ENCODE results near the gene SPON1. TPM values are rescaled to one million over a fixed set of nuclear protein-coding genes. Genes with fewer than 3 reads are reported as not detected.

Gene SPON1
- polyA plus RNA-seq, 2 of the 4 experiments (the other 2 are of a cell fraction), result not detected

DNA sequence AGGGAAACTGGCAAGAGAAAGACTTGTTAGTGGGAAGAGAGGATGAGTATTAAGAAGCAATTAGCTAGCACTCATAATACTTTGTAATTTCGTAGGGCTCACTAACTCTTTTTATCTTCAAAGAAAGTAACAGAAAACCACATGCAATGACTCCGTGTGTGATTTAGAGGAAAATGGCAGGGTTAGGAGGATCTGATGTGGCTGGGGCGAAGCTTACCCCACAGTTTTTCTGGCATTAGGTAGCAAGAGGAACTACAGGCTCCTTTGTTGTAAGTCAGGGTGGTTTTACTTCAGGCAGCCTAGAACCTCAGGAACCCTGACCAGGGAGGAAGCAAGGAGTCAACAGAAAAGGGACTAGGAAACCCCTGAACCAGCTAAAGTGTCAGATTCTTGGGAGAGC lies 89.7 kb downstream of the SPON1 start:
- TF ChIP-seq POLR2AphosphoS2 (conservative IDR thresholded peaks at IDR 0.05; ENCODE audit: low read length) (no peak), FOSB (CRISPR knock-in tag; IDR thresholded peaks at IDR 0.05) (no peak), NPAS2 (CRISPR knock-in tag; IDR thresholded peaks at IDR 0.05; ENCODE audit: borderline replicate concordance) (no peak), MYC (IDR thresholded peaks at IDR 0.05; ENCODE audit: borderline replicate concordance, low read length) (no peak)
- CTCF ChIA-PET, result no interaction called here
- POLR2A ChIA-PET, result no interaction called here
- Histone ChIP-seq H3K9me3 (no peaks in the 10 kb centered on the region), H3K4me3 (no peak overlapping the region), H3K27ac (no peak overlapping the region), H3K4me1 (no peaks in the 10 kb centered on the region), H3K4me2 (no peak overlapping the region)
- no peak for DNase-seq (ENCODE audit: low read depth in 1 of 2, low spot score in 1 of 2)
- 13% methylated on average over 3 of the region's 3 CpGs for WGBS (ENCODE audit: missing lambda C conversion rate)
- ATAC-seq, result no peak
- FAIRE-seq, result no peak

- POLR2A ChIA-PET, result no interaction called here
- 49% methylated on average over 12 of the region's 12 CpGs for WGBS (ENCODE audit: missing lambda C conversion rate)
- ATAC-seq (no peak), DNase-seq (ENCODE audit: low read depth in 1 of 2, low spot score in 1 of 2) (no peak), FAIRE-seq (no peak)
- H3K9me3 ChIP-seq, result no peaks in the 10 kb centered on the region
- no peak for TF ChIP-seq ZNF302 (CRISPR knock-in tag; IDR thresholded peaks at IDR 0.05)
- H3K4me2 ChIP-seq, result no peak overlapping the region
- CTCF ChIA-PET, result interaction anchor here (0.7 kb wide), 1 partner anchor 690 kb away, joined by 3 read pairs; no protein-coding TSS in a partner anchor
- H3K27ac ChIP-seq, result no peak overlapping the region
- no peaks in the 10 kb centered on the region for H3K4me1 ChIP-seq
- H3K4me3 ChIP-seq, result no peak overlapping the region
Observed at GRCh38 chr11:14054116-14055107, 91.9 kb downstream of the SPON1 start.

GRCh38 chr11:14055936-14056335 lies 93.4 kb downstream of the SPON1 start:
- Histone ChIP-seq H3K9me3 (no peaks in the 10 kb centered on the region), H3K27ac (no peak overlapping the region), H3K4me2 (no peak overlapping the region), H3K4me3 (no peak overlapping the region), H3K4me1 (no peaks in the 10 kb centered on the region)
- 6% methylated on average over 1 of the region's 1 CpG for WGBS (ENCODE audit: missing lambda C conversion rate)
- no peak for ATAC-seq
- TF ChIP-seq FOXS1 (CRISPR knock-in tag; IDR thresholded peaks at IDR 0.05) (no peak), NPAS2 (CRISPR knock-in tag; IDR thresholded peaks at IDR 0.05; ENCODE audit: borderline replicate concordance) (no peak), MAZ (IDR thresholded peaks at IDR 0.05; ENCODE audit: borderline replicate concordance, low read depth, low read length) (no peak), HMGXB4 (CRISPR knock-in tag; IDR thresholded peaks at IDR 0.05; ENCODE audit: borderline replicate concordance) (no peak), BHLHE40 (IDR thresholded peaks at IDR 0.05; ENCODE audit: low read depth, low read length) (no peak), FOSL2 (IDR thresholded peaks at IDR 0.05) (no peak), FOSL2 (CRISPR knock-in tag; IDR thresholded peaks at IDR 0.05) (no peak), RARB (CRISPR knock-in tag; IDR thresholded peaks at IDR 0.05) (no peak), KDM5A (IDR thresholded peaks at IDR 0.05) (no peak), CHD4 (IDR thresholded peaks at IDR 0.05; ENCODE audit: borderline replicate concordance) (no peak), HOXA7 (CRISPR knock-in tag; IDR thresholded peaks at IDR 0.05) (no peak), USF2 (IDR thresholded peaks at IDR 0.05) (no peak)
- TF ChIP-seq, protein P1, sequence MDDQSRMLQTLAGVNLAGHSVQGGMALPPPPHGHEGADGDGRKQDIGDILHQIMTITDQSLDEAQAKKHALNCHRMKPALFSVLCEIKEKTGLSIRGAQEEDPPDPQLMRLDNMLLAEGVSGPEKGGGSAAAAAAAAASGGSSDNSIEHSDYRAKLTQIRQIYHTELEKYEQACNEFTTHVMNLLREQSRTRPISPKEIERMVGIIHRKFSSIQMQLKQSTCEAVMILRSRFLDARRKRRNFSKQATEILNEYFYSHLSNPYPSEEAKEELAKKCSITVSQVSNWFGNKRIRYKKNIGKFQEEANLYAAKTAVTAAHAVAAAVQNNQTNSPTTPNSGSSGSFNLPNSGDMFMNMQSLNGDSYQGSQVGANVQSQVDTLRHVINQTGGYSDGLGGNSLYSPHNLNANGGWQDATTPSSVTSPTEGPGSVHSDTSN (IDR thresholded peaks at IDR 0.05), result no peak
- TF ChIP-seq, protein P2, sequence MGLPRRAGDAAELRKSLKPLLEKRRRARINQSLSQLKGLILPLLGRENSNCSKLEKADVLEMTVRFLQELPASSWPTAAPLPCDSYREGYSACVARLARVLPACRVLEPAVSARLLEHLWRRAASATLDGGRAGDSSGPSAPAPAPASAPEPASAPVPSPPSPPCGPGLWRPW (IDR thresholded peaks at IDR 0.05), result no peak
- TF ChIP-seq, protein P3, sequence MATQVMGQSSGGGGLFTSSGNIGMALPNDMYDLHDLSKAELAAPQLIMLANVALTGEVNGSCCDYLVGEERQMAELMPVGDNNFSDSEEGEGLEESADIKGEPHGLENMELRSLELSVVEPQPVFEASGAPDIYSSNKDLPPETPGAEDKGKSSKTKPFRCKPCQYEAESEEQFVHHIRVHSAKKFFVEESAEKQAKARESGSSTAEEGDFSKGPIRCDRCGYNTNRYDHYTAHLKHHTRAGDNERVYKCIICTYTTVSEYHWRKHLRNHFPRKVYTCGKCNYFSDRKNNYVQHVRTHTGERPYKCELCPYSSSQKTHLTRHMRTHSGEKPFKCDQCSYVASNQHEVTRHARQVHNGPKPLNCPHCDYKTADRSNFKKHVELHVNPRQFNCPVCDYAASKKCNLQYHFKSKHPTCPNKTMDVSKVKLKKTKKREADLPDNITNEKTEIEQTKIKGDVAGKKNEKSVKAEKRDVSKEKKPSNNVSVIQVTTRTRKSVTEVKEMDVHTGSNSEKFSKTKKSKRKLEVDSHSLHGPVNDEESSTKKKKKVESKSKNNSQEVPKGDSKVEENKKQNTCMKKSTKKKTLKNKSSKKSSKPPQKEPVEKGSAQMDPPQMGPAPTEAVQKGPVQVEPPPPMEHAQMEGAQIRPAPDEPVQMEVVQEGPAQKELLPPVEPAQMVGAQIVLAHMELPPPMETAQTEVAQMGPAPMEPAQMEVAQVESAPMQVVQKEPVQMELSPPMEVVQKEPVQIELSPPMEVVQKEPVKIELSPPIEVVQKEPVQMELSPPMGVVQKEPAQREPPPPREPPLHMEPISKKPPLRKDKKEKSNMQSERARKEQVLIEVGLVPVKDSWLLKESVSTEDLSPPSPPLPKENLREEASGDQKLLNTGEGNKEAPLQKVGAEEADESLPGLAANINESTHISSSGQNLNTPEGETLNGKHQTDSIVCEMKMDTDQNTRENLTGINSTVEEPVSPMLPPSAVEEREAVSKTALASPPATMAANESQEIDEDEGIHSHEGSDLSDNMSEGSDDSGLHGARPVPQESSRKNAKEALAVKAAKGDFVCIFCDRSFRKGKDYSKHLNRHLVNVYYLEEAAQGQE (IDR thresholded peaks at IDR 0.05), result no peak
- TF ChIP-seq, protein P4, sequence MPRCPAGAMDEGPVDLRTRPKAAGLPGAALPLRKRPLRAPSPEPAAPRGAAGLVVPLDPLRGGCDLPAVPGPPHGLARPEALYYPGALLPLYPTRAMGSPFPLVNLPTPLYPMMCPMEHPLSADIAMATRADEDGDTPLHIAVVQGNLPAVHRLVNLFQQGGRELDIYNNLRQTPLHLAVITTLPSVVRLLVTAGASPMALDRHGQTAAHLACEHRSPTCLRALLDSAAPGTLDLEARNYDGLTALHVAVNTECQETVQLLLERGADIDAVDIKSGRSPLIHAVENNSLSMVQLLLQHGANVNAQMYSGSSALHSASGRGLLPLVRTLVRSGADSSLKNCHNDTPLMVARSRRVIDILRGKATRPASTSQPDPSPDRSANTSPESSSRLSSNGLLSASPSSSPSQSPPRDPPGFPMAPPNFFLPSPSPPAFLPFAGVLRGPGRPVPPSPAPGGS (IDR thresholded peaks at IDR 0.05), result no peak
- no peak for DNase-seq (ENCODE audit: low read depth in 1 of 2, low spot score in 1 of 2)
- no peak for FAIRE-seq
- ChIA-PET CTCF (no interaction called here), POLR2A (no interaction called here)

Data from A549 (cell line).